ENCODE data around the gene UBE2F.

UBE2F gene, protein sequence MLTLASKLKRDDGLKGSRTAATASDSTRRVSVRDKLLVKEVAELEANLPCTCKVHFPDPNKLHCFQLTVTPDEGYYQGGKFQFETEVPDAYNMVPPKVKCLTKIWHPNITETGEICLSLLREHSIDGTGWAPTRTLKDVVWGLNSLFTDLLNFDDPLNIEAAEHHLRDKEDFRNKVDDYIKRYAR

DNA sequence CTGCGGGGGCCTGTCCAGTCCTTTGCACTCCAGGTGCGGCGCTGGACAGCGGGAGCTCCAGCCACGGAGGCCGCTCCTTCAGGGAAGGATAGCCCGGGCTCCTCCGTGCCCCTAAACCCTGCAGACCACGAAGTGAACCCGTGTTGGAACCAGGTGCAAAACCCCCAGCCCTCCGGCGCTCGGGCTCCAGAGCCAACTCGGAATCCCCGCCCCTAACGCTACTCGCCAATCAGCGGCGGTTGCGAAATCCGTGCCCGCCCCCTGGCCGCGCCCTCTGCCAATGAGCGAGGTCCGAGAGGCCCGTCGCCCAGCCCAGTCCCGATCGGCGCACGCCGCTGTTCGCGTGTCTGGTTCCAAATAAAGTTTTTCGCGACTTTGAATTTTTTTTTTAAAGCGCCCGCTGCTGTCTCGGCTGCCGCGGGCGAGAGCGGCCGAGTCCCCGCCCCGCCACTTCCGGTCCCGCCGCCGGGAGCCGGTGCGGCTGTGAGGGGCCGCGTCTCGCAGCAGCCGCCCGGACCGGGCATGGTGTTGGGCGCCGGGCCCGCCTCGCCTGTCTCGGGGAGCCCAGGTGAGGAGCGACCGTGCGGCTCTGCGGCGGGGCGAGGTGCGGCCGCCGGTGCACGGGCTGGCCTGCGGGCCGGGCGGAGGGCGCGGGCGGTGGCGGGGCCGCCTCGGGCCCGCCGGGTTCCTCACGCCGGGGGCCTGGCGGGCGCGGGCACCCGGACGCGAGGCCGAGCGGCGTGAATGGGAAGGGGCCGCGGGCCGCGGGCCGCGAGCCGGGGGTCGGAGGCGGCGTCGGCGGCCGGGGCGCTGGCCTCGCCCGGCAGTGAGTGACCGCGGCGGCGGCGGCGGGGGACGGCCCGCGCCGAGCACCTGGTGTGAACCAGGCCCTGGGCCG is at the start of gene UBE2F:
Gene UBE2F, plus strand, starts transcription at position 450 of the 898 bp plus-strand sequence. CDS start 6,094 bp downstream, outside the sequence.
- in situ Hi-C loops (cut with MboI; ENCODE audit: low sequenced_read_pairs): no loop called here

DNA sequence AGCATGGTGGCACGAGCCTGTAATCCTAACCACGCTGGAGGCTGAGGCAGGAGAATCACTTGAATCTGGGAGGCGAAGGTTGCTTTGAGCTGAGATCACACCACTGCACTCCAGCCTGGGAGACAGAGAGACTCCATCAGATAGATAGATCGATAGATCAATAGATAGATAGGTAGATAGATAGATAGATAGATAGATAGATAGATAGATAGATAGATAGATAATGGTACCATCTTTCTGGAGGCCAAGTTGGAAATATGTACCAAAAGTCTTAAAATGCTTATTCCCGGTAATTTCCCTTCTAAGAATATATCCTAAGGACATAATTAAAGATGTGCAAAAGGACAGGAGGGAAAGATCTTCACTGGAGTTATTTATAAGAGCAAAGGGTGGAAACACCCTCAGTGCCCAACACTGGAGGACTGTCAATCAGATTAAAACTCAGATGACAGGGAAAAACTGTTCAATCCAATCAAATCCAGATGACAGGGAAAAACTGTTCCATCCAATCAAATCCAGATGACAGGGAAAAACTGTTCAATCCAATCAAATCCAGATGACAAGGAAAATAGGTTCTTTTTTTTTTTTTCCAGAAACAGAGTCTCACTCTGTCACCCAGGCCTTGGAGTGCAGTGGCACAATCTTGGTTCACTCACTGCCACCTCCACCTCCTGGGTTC is 49.0 kb upstream of the UBE2F start:
- in situ Hi-C loops (cut with MboI; ENCODE audit: low sequenced_read_pairs): no loop called here

DNA sequence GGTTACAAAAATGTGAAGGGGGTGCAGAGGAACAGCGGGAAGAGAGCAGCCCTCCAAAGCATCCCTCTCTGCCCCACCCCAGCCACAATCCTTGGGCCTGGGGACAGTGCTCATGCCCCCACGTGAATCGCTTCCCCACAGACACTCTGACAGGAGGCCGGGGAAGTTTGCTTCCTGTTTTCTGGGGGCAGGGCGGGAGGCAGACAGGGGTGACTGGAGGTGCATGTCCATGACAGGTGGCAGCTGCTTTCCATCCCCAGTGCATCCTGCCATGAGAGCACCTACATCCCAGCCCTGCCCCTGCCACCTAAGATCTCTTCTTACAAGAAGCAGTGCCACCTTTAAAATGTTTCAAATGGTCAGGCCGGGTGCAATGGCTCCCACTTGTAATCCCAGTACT is 47.2 kb upstream of the UBE2F start:
- in situ Hi-C loops (cut with MboI; ENCODE audit: low sequenced_read_pairs): no loop called here

DNA sequence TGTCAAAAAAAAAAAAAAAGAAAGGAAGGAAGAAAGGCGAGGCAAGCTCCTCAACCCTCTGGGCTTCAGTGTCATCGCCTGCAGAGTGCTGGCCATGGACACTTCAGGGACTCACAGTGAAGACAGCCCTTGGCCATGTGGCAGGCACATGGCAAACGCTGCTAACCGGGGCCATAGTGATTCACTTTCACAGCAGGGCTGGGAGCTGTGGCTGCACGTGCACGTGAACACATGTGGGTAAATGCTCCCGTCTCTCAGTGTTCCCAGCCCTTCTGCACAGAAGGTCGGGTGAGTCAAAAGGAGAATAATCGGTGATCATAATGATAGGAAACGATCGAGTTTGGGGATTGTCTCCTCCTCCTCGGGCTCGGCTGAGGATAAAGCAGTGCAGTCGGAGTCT is 46.1 kb upstream of the UBE2F start:
- in situ Hi-C loops (cut with MboI; ENCODE audit: low sequenced_read_pairs): no loop called here

DNA sequence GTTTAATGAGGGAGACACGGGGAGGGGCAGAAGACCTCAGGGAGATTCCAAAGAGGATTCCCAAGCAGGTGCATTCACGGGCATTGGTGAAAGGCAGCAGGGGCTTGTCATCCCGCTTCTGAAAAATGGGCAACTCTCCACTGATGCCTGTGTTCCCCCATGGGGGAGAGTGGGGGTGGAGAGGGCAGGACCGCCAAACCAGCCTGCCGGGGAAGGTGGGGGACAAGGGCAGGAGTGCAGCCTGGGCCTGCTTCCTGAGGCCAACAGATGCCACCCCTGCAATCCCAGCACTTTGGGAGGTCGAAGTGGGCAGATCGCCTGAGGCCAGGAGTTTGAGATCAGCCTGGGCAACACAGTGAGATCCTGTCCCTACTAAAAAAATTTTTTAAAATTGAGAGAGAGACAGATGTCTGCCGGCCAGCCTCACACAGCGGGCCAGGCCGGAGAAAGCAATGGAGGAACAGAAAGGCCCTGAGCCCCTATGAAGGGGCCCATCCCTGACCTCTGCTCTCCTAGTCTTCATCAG is 44.8 kb upstream of the UBE2F start:
- in situ Hi-C loops (cut with MboI; ENCODE audit: low sequenced_read_pairs): no loop called here

DNA sequence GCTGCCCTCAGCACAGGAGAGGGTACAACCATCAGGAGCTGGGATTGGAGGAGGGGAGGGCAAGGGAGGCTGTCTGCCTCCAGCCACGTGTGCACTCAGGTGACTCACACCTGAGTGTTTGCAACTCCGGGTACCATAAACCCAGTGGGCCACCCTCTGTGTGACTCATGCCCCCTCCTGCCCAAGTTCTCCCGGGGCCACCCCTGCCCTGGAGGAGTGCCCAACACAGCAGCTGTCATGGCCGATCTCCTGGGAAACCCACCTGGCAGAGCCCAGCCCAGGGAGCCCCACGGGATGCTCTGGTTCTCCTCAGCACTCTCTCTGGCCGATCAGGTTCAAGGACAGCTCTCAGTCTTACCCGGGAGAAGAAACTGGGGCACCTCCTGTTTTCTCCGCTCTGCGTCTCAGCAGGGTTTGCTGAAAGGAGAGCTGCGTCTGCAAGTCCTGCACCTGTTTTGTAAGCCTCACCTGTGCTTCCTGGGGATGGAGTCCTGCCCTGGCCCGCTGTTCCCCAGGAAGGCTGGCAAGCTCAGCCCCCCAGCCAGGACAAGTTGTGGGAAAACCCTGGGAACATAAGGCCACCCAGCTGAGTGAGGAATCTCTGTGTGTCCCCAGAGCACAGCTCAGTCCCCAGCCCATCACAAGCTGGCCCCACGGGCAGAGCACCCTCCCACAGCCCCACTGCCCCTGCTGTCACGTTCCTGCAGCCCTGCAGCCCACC is 44.0 kb upstream of the UBE2F start:
- in situ Hi-C loops (cut with MboI; ENCODE audit: low sequenced_read_pairs): no loop called here

DNA sequence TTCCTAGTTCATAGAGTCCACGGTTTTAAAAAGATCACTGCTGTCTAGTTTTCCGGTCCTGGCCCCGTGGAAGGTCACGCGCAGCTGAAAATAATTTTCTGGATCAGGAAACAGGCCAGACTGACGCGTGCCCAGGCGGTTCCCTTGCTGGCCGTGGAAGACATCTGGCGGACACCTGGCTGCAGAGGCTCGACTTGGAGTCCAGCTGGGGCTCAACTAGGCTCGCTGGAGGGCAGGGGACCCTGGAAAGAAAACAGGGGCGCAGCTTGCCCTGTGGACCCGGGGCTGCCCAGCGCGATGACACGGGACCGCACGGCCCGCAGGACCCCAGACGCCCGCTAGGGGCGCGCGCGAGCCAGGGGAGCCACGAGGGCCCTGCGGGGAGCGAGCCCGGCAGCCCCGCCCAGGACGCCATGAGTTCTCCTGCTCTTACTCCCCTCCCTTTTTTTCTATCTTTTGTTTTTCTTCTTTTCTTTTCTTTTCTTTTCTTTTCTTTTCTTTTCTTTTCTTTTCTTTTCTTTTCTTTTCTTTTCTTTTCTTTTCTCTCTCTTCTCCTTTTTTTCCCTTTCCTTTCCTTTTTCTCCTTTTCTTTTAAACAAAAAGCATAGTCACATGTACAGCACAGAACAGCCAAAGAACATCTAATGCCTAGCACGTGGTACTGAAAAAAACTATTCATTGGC is 43.2 kb upstream of the UBE2F start:
- in situ Hi-C loops (cut with MboI; ENCODE audit: low sequenced_read_pairs): no loop called here

DNA sequence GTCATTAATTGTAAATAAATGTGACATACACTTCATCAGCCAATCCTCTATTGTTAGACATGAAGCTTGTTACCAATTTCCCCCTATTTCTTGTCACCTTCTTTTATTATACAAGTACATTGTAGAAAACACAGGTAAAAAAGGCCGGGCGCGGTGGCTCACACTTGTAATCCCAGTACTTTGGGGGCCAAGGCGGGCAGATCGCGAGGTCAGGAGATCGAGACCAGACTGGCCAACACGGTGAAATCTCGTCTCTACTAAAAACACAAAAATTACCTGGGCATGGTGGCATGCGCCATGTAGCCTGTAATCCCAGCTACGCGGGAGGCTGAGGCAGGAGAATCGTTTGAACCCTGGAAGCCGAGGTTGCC is 42.7 kb upstream of the UBE2F start:
- in situ Hi-C loops (cut with MboI; ENCODE audit: low sequenced_read_pairs): no loop called here

DNA sequence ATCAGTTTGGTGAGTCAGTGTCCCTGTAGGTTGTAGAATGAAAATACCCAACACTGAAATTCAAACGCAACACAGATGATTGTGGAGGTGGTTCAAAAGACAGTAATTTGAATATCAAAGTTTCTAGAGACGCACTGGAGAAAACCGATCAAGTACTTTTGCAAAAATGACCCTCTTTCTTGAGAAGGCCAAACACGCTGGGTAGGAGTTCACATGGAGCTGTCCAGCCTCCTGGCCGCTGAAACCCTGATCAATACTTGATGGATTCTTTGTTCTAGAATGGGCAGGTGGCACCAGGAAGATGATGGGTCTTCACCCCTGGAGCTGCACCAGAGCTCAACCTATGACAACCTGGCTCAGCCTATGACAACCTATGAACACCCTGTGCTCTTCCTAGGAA is 39.7 kb upstream of the UBE2F start:
- in situ Hi-C loops (cut with MboI; ENCODE audit: low sequenced_read_pairs): no loop called here

DNA sequence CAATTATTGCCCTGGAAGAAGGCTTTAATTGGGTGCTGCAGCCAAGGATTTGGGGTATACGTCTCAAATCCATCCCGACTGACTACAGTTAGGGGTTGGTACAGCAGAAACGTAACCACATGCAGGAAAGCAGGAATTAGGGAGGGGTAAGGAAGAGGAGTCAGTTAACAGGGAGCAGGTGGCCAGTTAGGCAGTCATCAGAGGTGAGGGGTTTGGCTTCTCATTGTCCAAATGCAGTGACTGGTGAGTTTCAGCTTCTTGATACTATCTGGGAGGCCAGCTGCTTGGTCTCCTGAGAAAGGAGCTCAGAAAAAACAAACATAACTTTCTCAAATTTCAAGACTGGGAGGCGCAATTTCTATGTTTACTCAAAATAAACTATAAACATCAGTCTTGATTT is 38.8 kb upstream of the UBE2F start:
- in situ Hi-C loops (cut with MboI; ENCODE audit: low sequenced_read_pairs): no loop called here

DNA sequence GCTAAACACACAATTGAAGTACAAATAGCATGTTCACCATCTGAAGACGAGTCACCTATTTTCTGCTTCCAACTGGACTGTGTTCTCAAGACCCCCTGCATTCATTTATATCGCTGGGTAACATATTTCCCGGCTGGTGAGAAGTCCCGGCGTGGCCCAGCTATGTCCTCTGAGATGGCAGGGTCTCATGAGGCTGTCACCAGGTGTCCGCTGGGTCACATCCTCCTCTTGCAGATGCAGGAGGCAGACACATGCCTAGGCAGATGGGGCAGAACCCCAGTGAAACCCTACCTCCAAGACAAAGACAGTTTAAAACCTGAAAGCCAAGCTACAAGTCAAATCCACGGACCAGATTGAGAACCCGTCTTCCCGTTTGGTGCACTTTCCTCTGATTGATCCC is 36.8 kb upstream of the UBE2F start:
- in situ Hi-C loops (cut with MboI; ENCODE audit: low sequenced_read_pairs): no loop called here

DNA sequence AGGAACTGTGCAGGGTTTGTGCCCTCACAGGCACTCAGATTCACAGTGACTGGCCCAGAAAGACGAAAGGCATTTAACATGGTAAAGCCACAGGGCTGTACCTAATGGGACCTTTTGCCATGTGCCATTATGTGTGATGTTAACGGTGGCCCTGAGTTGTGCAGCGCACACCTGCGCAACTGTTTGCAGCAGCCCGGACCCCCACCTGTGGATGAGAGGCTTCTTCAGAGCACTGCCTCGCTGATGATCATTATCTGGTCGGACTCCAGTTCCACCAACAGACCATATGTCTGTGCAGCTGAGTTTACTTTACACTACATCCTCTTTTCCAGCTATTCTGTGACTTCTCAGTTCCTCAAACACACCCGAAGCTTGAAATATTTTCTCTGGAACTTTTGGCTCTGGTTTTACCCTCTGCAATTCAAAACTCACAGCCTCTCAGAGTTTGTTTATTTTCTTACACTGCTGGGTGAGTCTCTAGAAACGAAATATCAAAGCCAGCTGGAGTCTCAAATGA is 35.6 kb upstream of the UBE2F start:
- in situ Hi-C loops (cut with MboI; ENCODE audit: low sequenced_read_pairs): no loop called here

DNA sequence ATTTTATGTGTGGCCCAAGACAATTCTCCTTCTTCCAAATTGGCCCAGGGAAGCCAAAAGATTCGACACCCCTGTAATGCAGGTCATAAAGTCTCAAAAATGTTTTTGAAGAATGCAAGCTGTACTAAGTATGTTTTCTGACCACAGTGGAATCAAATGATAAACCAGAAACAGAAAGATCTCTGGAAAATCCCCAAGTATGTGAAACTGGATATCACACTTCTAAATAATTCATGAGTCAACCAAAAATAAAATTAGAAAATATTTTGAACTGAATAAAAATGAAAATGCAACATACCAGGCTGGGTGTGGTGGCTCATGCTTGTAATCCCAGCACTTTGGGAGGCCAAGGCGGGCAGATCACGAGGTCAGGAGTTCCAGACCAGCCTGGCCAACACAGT is 34.1 kb upstream of the UBE2F start:
- in situ Hi-C loops (cut with MboI; ENCODE audit: low sequenced_read_pairs): no loop called here

DNA sequence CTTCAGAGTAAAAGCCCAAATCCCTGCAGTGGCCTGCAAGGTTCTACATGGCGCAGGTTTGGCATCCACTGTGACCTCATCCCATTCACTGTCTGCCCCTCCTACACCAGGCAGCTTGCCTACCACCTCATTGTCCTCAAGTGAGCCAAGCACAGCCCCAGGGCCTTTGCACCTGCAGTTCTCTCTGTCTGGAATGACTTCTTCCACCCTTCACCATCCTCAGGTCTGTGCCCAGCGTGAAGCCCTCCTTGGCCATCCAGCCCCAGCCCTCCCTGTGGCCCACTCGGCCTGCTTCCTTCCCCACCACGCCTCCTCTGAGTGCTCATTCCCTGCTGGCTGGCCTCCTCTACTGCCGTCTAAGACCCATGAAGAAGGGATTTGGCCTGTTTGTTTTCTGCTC is 32.6 kb upstream of the UBE2F start:
- in situ Hi-C loops (cut with MboI; ENCODE audit: low sequenced_read_pairs): no loop called here

DNA sequence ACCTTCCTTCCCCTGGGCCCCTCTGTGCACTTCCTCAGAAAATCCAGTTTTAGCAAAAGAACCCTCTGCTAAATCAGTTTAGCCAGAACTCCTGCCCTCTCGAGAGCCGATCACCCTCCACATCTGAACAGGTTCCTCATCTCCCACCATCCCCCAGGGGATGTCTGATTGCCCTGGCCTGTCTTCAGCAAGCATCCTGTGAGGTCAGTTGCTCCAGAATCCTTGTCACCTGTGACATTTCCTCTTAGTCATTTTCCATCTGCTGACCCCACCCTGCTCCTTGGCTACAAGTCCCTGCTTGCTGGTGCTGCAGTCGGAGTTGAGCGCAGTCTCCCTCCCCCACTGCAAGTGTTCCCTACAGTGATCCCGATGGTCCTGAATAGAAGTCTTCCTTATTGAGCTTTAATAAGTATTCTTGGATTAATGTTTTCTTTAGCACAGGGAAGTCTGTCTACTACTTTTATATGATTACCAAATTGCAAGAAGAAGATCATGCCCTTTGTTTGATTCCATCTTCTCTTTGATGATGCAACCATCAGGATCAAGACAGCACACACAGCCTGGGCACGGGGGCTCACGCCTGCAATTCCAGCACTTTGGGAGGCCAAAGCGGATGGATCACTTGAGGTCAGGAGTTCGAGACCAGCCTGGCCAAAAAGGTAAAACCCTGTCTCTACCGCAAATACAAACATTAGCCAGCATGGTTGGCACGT is 30.9 kb upstream of the UBE2F start:
- in situ Hi-C loops (cut with MboI; ENCODE audit: low sequenced_read_pairs): no loop called here

DNA sequence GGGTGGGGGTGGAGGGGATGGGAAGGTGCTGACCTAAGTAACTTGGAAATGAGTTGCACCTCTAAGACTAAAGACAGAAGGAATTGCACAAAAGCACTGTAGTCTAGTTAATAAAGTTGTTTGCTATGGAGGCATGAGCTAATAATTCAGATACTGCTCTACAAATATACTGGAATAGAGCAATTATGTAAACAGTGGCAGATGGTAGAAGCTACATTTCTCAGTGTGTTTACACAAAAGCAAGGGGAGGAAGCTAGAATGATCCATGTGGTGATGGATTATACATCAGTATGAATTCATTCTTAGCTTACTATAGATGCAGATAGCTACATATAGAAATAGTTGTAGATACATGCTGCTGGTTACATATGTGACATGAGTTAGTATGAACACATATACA is 27.6 kb upstream of the UBE2F start:
- in situ Hi-C loops (cut with MboI; ENCODE audit: low sequenced_read_pairs): no loop called here

DNA sequence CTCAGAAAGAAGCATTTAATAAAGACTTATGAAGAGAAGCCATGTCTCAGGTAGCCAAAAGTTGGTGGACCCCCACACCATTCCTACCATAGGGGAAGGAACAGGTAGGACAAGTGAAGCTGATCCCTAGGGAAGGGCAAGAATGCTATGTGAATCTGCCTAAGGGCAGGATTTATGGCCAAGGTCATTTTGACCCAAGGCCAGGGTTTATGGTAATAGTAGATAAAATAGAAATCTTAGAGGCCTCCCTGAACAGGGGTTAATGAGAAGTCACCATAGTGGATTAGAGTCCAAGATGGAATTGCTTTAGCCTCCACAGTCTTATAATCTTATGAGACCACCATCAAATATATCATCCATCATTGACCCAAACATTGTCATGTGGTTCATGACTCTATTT is 26.0 kb upstream of the UBE2F start:
- in situ Hi-C loops (cut with MboI; ENCODE audit: low sequenced_read_pairs): no loop called here

DNA sequence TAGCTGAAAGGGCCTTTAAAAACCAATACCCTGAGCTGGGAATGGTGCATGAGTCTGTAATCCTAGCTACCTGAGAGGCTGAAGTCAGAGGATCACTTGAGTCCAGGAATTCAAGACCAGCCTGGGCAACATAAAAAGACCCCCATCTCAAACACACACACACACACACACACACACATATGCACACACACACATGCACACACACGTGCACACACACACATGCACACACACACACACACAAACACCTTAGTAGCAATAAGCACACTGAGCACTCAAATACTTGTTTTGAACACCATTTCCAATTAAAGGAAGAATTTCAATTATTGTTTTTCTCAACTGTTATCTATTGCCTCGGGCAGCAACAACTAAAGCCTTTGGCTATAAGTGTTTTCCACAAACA is 25.6 kb upstream of the UBE2F start:
- in situ Hi-C loops (cut with MboI; ENCODE audit: low sequenced_read_pairs): no loop called here

DNA sequence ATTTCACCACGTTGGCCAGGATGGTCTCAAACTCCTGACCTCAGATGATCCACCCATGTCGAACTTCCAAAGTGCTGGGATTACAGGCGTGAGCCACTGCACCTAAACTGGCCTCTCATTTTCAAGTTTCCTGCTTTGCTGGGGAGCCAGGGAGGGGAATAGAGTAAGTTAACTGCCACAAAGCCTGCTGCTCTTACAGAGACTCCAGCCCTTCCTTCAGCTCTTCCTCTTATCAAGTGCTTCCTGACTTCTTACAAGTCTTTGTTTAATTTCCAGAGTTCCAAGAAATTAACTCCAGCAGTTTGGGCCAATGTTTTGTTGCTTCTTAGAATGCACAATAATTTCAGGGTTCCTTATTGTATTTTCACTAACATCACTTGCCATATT is 24.3 kb upstream of the UBE2F start:
- in situ Hi-C loops (cut with MboI; ENCODE audit: low sequenced_read_pairs): no loop called here

All from HL-60/S4 treated with phorbol 12-myristate 13-acetate at 8.2 ng/mL for 4 days and 3 days (cell line).